ENCODE results near the gene G3BP1. TPM values are rescaled to one million over a fixed set of nuclear protein-coding genes. Genes with fewer than 3 reads are reported as not detected.

G3BP1 gene
- total and polyA plus RNA-seq, 2 of the 13 experiments (the other 11 are each of a cell fraction or from before 2014, with no cell fraction given): 36.7 to 320 TPM

DNA sequence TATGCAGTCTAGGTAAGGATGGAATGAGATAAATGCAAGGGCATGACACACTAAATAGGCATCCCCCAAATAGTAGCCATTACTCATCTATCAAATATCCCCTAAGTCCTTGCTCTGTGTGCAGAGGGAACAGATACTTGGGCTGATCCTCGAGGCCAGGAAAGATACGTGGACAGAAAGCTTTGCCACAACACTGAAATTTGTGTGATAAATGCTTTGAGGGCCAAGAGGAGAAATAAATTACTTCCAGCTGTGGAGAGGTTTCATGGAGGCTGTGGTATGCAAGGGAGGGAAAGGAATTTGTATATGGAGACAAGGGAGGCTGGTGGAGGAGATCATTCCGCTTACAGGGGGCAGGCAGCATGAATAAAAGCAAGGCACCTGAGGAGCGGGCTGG is 31.8 kb upstream of the G3BP1 start (continued):
- TF ChIP-seq, protein P1, sequence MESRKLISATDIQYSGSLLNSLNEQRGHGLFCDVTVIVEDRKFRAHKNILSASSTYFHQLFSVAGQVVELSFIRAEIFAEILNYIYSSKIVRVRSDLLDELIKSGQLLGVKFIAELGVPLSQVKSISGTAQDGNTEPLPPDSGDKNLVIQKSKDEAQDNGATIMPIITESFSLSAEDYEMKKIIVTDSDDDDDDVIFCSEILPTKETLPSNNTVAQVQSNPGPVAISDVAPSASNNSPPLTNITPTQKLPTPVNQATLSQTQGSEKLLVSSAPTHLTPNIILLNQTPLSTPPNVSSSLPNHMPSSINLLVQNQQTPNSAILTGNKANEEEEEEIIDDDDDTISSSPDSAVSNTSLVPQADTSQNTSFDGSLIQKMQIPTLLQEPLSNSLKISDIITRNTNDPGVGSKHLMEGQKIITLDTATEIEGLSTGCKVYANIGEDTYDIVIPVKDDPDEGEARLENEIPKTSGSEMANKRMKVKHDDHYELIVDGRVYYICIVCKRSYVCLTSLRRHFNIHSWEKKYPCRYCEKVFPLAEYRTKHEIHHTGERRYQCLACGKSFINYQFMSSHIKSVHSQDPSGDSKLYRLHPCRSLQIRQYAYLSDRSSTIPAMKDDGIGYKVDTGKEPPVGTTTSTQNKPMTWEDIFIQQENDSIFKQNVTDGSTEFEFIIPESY (CRISPR knock-in tag; IDR thresholded peaks at IDR 0.05): no peak
- TF ChIP-seq, protein P2, sequence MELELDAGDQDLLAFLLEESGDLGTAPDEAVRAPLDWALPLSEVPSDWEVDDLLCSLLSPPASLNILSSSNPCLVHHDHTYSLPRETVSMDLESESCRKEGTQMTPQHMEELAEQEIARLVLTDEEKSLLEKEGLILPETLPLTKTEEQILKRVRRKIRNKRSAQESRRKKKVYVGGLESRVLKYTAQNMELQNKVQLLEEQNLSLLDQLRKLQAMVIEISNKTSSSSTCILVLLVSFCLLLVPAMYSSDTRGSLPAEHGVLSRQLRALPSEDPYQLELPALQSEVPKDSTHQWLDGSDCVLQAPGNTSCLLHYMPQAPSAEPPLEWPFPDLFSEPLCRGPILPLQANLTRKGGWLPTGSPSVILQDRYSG (CRISPR knock-in tag; IDR thresholded peaks at IDR 0.05): no peak
- TF ChIP-seq DPF2 (CRISPR knock-in tag; IDR thresholded peaks at IDR 0.05; ENCODE audit: borderline replicate concordance, low read depth) (no peak), TEAD3 (CRISPR knock-in tag; optimal IDR thresholded peaks at IDR 0.05; ENCODE audit: borderline replicate concordance) (no peak), JARID2 (CRISPR knock-in tag; IDR thresholded peaks at IDR 0.05; ENCODE audit: insufficient replicate concordance) (no peak), NFKB2 (CRISPR knock-in tag; IDR thresholded peaks at IDR 0.05; ENCODE audit: borderline replicate concordance) (no peak), FOXA3 (CRISPR knock-in tag; IDR thresholded peaks at IDR 0.05) (no peak), KDM2A (CRISPR knock-in tag; IDR thresholded peaks at IDR 0.05; ENCODE audit: borderline replicate concordance, low read depth) (no peak), ZNF350 (CRISPR knock-in tag; IDR thresholded peaks at IDR 0.05; ENCODE audit: borderline replicate concordance, low read depth) (no peak), SMYD3 (CRISPR knock-in tag; IDR thresholded peaks at IDR 0.05) (no peak)
- TF ChIP-seq, protein P3, sequence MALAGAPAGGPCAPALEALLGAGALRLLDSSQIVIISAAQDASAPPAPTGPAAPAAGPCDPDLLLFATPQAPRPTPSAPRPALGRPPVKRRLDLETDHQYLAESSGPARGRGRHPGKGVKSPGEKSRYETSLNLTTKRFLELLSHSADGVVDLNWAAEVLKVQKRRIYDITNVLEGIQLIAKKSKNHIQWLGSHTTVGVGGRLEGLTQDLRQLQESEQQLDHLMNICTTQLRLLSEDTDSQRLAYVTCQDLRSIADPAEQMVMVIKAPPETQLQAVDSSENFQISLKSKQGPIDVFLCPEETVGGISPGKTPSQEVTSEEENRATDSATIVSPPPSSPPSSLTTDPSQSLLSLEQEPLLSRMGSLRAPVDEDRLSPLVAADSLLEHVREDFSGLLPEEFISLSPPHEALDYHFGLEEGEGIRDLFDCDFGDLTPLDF (CRISPR knock-in tag; IDR thresholded peaks at IDR 0.05): no peak
- TF ChIP-seq, protein P4, sequence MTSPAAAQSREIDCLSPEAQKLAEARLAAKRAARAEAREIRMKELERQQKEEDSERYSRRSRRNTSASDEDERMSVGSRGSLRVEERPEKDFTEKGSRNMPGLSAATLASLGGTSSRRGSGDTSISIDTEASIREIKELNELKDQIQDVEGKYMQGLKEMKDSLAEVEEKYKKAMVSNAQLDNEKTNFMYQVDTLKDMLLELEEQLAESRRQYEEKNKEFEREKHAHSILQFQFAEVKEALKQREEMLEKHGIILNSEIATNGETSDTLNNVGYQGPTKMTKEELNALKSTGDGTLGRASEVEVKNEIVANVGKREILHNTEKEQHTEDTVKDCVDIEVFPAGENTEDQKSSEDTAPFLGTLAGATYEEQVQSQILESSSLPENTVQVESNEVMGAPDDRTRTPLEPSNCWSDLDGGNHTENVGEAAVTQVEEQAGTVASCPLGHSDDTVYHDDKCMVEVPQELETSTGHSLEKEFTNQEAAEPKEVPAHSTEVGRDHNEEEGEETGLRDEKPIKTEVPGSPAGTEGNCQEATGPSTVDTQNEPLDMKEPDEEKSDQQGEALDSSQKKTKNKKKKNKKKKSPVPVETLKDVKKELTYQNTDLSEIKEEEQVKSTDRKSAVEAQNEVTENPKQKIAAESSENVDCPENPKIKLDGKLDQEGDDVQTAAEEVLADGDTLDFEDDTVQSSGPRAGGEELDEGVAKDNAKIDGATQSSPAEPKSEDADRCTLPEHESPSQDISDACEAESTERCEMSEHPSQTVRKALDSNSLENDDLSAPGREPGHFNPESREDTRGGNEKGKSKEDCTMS (CRISPR knock-in tag; conservative IDR thresholded peaks at IDR 0.05): no peak

All from HepG2 (cell line).